HL-60 (cell line): Measurements from ENCODE around the gene PRKAG2.

ENCODE experiments used
- CTCF ChIP-seq: IDR thresholded peaks from one replicate; pipeline ENCODE4 v1.5.1; 2011; ENCODE audit warnings: low read length, control low read depth, inconsistent platforms; ENCODE audit not compliant: insufficient read depth
- GABPA ChIP-seq: IDR thresholded peaks from 2 replicates; pipeline ENCODE4 v1.6.1; 2012; ENCODE audit warnings: low read depth
- REST ChIP-seq: IDR thresholded peaks from 2 replicates; pipeline ENCODE4 v1.6.1; 2012; ENCODE audit warnings: low read depth; ENCODE audit not compliant: insufficient replicate concordance

GRCh38 chr7:151921451-151921850, 44.5 kb upstream of the PRKAG2 start:
- TF ChIP-seq CTCF (no peak), GABPA (no peak), REST (no peak)
